Activated T-helper 1 cell treated with Interleukin-2 at 50 U/mL for 16 hours (primary cell): ENCODE results near the gene TK1.
A peak's percentile ranks its signal among the peaks of the same experiment; 100 is the strongest.

Experiments used
- DNase-seq: peaks from one replicate; pipeline ENCODE4 v3.0.0-alpha.2; 2020; ENCODE audit warnings: low read depth

TK1 gene

GRCh38 chr17:78219396-78220150 lies 32.7 kb upstream of the TK1 start:
- no peak for DNase-seq

GRCh38 chr17:78214706-78215061 lies 27.8 kb upstream of the TK1 start:
- DNase-seq, result no peak

- peak; percentile 84 for DNase-seq
Observed at GRCh38 chr17:78214016-78214705, 27.3 kb upstream of the TK1 start, which contains the start of gene BIRC5. BIRC5 (plus strand) TSS chr17:78214253; CDS start chr17:78214317, 64 bp downstream.

DNA sequence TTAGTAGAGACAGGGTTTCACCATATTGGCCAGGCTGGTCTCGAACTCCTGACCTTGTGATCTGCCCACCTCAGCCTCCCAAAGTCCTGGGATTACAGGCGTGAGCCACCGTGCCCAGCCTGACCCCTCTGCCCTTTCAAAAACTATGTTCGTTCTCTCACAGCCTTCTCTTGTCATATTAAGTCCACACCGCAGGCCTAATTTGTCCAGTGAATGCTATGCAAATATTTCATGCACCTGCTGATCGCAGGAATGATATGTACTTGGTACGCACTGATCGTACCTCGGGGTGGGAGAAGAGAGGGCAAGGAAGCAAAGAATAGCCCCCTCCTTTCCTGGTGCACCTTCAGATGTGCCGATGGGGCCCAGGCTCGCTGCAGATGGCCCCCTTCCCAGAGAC lies 24.2 kb upstream of the TK1 start:
- no peak for DNase-seq

GRCh38 chr17:78210111-78210510 lies 23.3 kb upstream of the TK1 start:
- DNase-seq, result no peak

- no peak for DNase-seq
Observed at GRCh38 chr17:78208486-78208885, 21.6 kb upstream of the TK1 start.

GRCh38 chr17:78206298-78206697 lies 19.4 kb upstream of the TK1 start:
- no peak for DNase-seq

- DNase-seq, result no peak
Observed at GRCh38 chr17:78205124-78205775, 18.4 kb upstream of the TK1 start.

- no peak for DNase-seq
Observed at GRCh38 chr17:78204387-78205123, 17.7 kb upstream of the TK1 start.

GRCh38 chr17:78202666-78203065 lies 15.8 kb upstream of the TK1 start:
- DNase-seq, result no peak

DNA sequence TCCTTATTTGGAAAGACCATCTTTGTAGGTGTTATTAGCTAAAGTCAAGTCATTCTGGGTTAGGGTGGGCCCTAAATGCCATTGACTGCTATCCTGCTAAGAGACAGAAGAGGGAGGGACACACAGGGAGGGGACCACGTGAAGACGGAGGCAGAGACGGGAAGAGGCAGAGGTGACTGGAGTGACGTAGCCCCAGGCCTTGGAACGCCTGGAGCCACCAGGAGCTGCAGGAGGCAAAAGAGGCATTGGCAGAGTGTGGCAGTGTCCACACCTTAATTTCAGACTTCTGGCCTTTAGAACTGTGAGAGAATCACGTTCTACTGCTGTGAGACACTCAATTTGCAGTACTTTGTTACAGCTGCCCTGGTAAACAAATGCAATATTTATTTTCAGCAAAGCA lies 13.6 kb upstream of the TK1 start:
- DNase-seq, result no peak

DNA sequence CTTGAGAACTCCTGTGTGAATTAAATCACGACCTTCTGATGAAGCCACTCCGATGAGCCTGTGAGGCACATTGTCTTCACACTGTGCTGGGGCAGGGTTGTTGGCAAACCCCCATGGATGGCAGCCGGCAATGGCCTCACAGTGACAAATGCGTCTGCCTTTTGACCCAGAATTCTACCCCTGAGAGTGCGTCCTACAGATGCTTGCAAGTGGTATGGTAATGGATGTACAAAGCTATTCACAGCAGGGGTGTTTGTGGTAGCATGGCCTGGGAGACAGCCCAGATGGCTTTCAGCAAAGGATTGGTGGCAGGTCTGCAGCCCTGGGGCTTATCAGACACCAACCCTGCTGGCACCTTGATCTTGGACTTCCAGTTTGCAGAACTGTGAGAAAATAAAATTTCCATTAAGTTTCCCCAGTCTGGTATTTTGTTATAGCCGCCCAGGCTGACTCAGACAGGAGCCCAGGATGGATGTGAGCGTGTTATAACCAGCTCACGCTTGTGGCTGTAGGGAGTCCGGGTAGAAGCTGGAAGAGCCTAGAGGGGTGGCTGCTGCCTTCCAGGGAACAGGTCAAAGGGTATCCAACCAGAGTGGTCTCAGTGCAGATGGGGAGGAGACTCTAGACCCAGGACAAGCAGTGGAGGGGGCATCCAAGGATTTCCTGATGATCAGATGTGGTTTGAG lies 10.4 kb upstream of the TK1 start:
- no peak for DNase-seq

- no peak for DNase-seq
Observed at GRCh38 chr17:78196716-78197115, 9.9 kb upstream of the TK1 start.

DNA sequence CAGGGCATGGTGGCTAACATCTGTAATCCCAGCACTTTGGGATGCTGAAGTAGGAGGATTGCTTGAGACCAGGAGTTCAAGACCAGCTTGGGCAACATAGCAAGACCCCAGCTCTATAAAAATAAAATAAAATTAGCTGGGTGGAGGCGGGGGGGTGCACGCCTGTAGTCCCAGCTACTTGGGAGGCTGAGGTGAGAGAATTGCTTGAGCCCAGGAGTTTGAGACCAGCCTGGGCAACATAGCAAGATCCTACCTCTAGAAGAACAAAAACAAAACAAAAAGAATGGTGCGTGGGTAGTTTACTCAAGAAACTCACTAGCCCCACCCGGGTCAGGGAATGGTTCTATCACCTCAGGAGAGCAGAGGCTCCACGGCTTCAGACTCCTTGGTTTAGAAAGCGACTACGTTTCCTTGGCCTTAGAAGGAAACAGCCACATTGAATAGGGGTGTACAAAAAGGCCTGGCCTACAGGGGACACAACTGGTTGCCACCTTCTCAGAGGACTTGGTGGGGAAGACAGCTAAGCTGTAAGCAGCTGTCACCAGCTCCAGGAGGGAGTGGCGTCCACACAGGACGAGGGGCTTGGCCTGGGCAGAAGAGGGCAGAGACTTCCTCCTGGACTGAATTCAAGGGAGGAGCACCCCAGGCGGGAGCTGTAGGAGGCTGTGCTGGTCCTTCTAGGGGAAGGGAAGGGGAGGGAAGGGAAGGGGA lies 716 bp downstream of the TK1 start:
- DNase-seq, result no peak

- no peak for DNase-seq
Observed at GRCh38 chr17:78184868-78185267, 2.0 kb downstream of the TK1 start.

GRCh38 chr17:78184351-78184750 lies 2.5 kb downstream of the TK1 start:
- DNase-seq, result no peak

DNA sequence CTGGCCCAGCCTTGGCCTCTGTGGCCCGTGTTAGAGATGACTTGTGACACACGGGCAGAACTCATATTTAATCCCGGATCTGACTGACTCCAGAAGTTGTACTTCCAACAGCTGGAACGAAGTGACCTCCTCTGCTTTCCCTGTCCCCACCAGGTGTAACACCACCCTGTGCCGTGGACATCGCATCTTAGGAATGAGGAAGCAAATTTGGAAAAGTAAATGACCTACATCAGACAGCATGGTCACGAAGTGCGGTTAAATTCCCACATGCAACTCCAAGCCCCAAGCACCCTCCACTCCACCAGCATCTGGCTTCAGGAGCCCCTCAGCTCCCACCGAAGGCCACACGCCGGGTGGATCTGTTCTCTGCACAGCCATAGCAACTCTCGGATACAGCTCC lies 2.9 kb downstream of the TK1 start:
- no peak for DNase-seq

DNA sequence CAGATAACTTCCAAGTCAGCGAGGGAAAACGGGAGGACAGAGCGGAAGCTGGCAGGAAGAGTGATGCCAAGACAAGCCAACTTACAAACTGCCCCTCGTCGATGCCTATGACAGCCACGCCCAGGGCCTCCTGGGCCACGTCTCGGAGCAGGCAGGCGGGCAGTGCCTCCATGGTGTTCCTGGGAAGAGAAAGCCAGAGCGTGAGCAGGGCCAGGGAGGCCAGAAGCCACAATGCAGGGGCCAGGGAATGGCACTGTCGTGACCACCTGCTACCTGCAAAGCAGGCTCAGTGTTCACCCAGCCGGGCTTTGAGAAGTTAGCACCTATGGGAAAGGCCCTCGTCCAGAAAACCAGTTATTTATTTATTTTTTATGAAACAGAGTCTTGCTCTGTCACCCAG lies 4.3 kb downstream of the TK1 start:
- no peak for DNase-seq

DNA sequence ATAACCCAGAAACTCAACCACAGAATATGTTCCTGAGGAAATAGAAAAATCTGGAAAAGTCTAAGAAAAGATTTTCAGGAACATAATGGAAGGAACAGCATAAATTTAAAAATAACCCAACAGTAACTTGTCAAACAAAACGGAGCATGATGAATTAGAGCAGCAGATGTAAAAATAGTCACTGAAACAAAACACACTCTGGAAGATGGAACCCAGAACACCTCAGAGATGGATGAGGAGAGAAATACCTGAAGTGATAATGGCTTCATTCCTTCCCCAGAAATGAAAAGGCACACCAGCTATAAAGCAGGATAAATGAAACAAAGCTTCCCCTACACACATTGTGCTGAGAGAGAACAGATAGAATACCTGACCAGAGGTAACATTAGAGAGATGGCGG lies 6.3 kb downstream of the TK1 start:
- DNase-seq, result no peak

DNA sequence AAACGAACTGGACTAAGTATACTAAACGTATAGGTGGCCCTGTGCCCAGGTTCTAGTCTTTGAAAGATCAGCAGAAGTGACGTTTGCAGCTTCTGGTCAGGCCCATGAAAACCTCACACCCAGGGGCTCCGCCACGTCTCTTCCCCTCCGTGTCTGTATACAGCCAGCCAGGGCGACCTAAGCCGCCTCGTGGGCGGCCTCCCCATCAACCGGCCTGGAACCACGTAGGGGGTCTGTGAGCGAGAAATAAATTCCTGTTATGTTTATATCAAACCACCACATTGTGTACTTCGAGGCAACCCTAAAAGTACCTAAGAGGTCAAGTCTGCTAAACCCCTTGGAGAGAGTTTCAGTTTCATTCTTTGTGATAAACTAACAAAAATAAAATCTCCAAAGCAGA lies 6.8 kb downstream of the TK1 start:
- no peak for DNase-seq

DNA sequence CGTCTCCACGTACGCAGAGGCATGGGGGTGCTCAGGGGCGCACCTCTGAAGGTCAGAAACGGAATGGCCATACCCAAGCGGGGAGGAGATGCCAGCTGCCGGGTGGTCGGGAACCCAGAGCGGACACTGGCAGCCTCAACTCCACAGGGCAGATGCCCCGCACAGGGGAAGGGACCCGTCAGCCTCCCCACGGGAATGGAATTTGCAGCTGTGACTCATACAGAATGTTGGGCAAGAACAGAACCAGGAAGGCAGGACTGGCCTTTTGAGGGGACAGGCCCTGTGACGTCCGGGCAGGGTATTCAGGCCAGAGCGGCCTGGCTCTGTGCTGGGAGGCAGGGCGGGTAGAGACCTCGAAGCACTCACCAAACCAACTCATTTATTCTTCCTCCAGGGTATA lies 7.5 kb downstream of the TK1 start:
- no peak for DNase-seq
